ENCODE measurements around the gene DMBX1. TPM values are rescaled to one million over a fixed set of nuclear protein-coding genes. Genes with fewer than 3 reads are reported as not detected.

DMBX1 gene
- total and polyA plus RNA-seq, 9 of the 15 experiments (the other 6 are each of a cell fraction or from before 2014, with no cell fraction given), result 0.25 to 4.3 (median 1.0) TPM

- BruUV-seq (replicated peaks), result no TSS peak
- Histone ChIP-seq H3K4me2 (ENCODE audit: insufficient read depth, low read length) (no peak overlapping the region), H3K27ac (ENCODE audit: extremely low read depth, low read depth, low read length) (no peak overlapping the region), H3K9me3 (replicated peaks; ENCODE audit: control insufficient read depth, insufficient read depth, low read depth, low read length) (no peaks in the 10 kb centered on the region), H3K36me3 (ENCODE audit: control insufficient read depth, insufficient read depth, low read length) (no peaks in the 10 kb centered on the region), H2AFZ (ENCODE audit: low read depth, low read length) (0 out of 2 replicates have a peak overlapping the region, but pooled peaks have one; percentile 56), H3K9me1 (ENCODE audit: control insufficient read depth, insufficient read depth, low read length) (no peaks in the 10 kb centered on the region), H3K4me1 (replicated peaks in 1 of 2; ENCODE audit: control insufficient read depth in 2 of 2, insufficient read depth in 2 of 2, low read length in 2 of 2) (peaks cover 10 to 75% of the 10 kb centered on the region in 2 experiments), H4K20me1 (replicated peaks; ENCODE audit: control insufficient read depth, insufficient read depth, low read length) (no peaks in the 10 kb centered on the region), H3K9ac (ENCODE audit: insufficient read depth in 1 of 2, low read depth in 2 of 2, low read length in 2 of 2) (no peak overlapping the region), H3K27me3 (ENCODE audit: control insufficient read depth in 2 of 2, insufficient read depth in 2 of 2, low read length in 2 of 2) (no peaks in the 10 kb centered on the region), H3K4me3 (no peak overlapping the region), H3K79me2 (ENCODE audit: control insufficient read depth, insufficient read depth, low read length) (no peaks in the 10 kb centered on the region)
- POLR2A ChIA-PET, result interaction anchor here (0.6 to 1.6 kb wide), 7 partner anchors 11 to 68 kb away, joined by 3 to 5 read pairs (median 4); no protein-coding TSS in a partner anchor
- peak; percentile 92 for FAIRE-seq
- intact Hi-C loops (cut with micrococcal nuclease) (loop anchor here (1.0 kb wide), 1 partner anchor 34 kb away; no protein-coding TSS in a partner anchor), in situ Hi-C loops (cut with MboI) (no loop called here)
- CTCF ChIA-PET (ENCODE audit: low intra/inter-chr PET ratio), result interaction anchor here (1.9 kb wide), 1 partner anchor 41 kb away, joined by 13 read pairs; no protein-coding TSS in a partner anchor
- WGBS (ENCODE audit: insufficient coverage, low coverage, missing lambda C conversion rate), result 19% methylated on average over 7 of the region's 7 CpGs
- ATAC-seq, result peak; percentile 79
- peak; percentile 64 to 86 (median 76) for DNase-seq (ENCODE audit: extremely low read depth in 1 of 4, low spot score in 3 of 4)
- peak; percentile 46; the same call in 1 of the 2 replicates for TF ChIP-seq SMARCA4 (IDR thresholded peaks at IDR 0.05)
- TF ChIP-seq MCM5 (IDR thresholded peaks at IDR 0.05; ENCODE audit: low read depth), result no peak
- TF ChIP-seq CHCHD3 (CRISPR knock-in tag; IDR thresholded peaks at IDR 0.05), result no peak
- TF ChIP-seq PRMT5 (CRISPR knock-in tag; IDR thresholded peaks at IDR 0.05), result no peak
- TF ChIP-seq ZFP30 (CRISPR knock-in tag; IDR thresholded peaks at IDR 0.05; ENCODE audit: borderline replicate concordance), result no peak
- no peak for TF ChIP-seq USF1 (CRISPR knock-in tag; IDR thresholded peaks at IDR 0.05)
- 0 out of 2 replicates have a peak, but pooled peaks have one; percentile 30 for TF ChIP-seq ARID4B (CRISPR knock-in tag; IDR thresholded peaks at IDR 0.05)
- TF ChIP-seq ZNF277 (CRISPR knock-in tag; IDR thresholded peaks at IDR 0.05; ENCODE audit: borderline replicate concordance), result no peak
- no peak for TF ChIP-seq PHF21A (IDR thresholded peaks at IDR 0.05; ENCODE audit: borderline replicate concordance, low read depth)
- TF ChIP-seq SMC3 (conservative IDR thresholded peaks at IDR 0.05; ENCODE audit: insufficient read depth, low read depth, low read length), result peak; percentile 47; the same call in 1 of the 2 replicates
- TF ChIP-seq TFAM (CRISPR knock-in tag; conservative IDR thresholded peaks at IDR 0.05), result no peak
- peak; percentile 28; the same call in 1 of the 2 replicates for TF ChIP-seq NBN (IDR thresholded peaks at IDR 0.05; ENCODE audit: low read depth)
- peak; percentile 78 to 87 (median 80) for TF ChIP-seq CTCF (IDR thresholded peaks at IDR 0.05 in 2 of 3, conservative IDR thresholded peaks at IDR 0.05 in 1 of 3; ENCODE audit: insufficient read depth in 2 of 3, low read depth in 1 of 3, low read length in 3 of 3)
Measured at GRCh38 chr1:46487818-46488218, 1.8 kb upstream of the DMBX1 start.
